ENCODE results near the gene KIFAP3.

The KIFAP3 gene

GRCh38 chr1:170001266-170001665 is 73.2 kb downstream of the KIFAP3 start:
- no peak for DNase-seq (ENCODE audit: low read depth, low spot score)
- H3K4me3 ChIP-seq (ENCODE audit: low read length) = no peak overlapping the region

GRCh38 chr1:169999761-170000160 is 74.7 kb downstream of the KIFAP3 start:
- no peak for DNase-seq (ENCODE audit: low read depth, low spot score)

GRCh38 chr1:169999331-169999741 is 75.2 kb downstream of the KIFAP3 start:
- no peak overlapping the region for H3K4me3 ChIP-seq (ENCODE audit: low read length)
- no peak for DNase-seq (ENCODE audit: low read depth, low spot score)

More at GRCh38 chr1:169999761-170000160, 74.7 kb downstream of the KIFAP3 start:
- H3K4me3 ChIP-seq (ENCODE audit: low read length) = no peak overlapping the region

GRCh38 chr1:169995993-169996392 is 78.5 kb downstream of the KIFAP3 start:
- H3K4me3 ChIP-seq (ENCODE audit: low read length) = no peak overlapping the region
- DNase-seq (ENCODE audit: low read depth, low spot score) = no peak

- no peak overlapping the region for H3K4me3 ChIP-seq (ENCODE audit: low read length)
- DNase-seq (ENCODE audit: low read depth, low spot score) = no peak
Observed at GRCh38 chr1:169989246-169989645, 85.2 kb downstream of the KIFAP3 start.

GRCh38 chr1:169985757-169986156 is 88.7 kb downstream of the KIFAP3 start:
- no peak for DNase-seq (ENCODE audit: low read depth, low spot score)
- no peak overlapping the region for H3K4me3 ChIP-seq (ENCODE audit: low read length)

GRCh38 chr1:169974067-169974466 is 100.4 kb downstream of the KIFAP3 start:
- DNase-seq (ENCODE audit: low read depth, low spot score) = no peak
- H3K4me3 ChIP-seq (ENCODE audit: low read length) = no peak overlapping the region

- no peak overlapping the region for H3K4me3 ChIP-seq (ENCODE audit: low read length)
- no peak for DNase-seq (ENCODE audit: low read depth, low spot score)
Observed at GRCh38 chr1:169970114-169970513, 104.4 kb downstream of the KIFAP3 start.

GRCh38 chr1:169968174-169968573 is 106.3 kb downstream of the KIFAP3 start:
- DNase-seq (ENCODE audit: low read depth, low spot score) = no peak
- H3K4me3 ChIP-seq (ENCODE audit: low read length) = no peak overlapping the region

GRCh38 chr1:169964206-169964605 is 110.3 kb downstream of the KIFAP3 start:
- no peak for DNase-seq (ENCODE audit: low read depth, low spot score)
- H3K4me3 ChIP-seq (ENCODE audit: low read length) = no peak overlapping the region

GRCh38 chr1:169959686-169960085 is 114.8 kb downstream of the KIFAP3 start:
- no peak overlapping the region for H3K4me3 ChIP-seq (ENCODE audit: low read length)
- no peak for DNase-seq (ENCODE audit: low read depth, low spot score)

- no peak overlapping the region for H3K4me3 ChIP-seq (ENCODE audit: low read length)
- no peak for DNase-seq (ENCODE audit: low read depth, low spot score)
Observed at GRCh38 chr1:169958987-169959386, 115.5 kb downstream of the KIFAP3 start.

- no peak for DNase-seq (ENCODE audit: low read depth, low spot score)
- H3K4me3 ChIP-seq (ENCODE audit: low read length) = no peak overlapping the region
Observed at GRCh38 chr1:169957884-169958283, 116.6 kb downstream of the KIFAP3 start.

- H3K4me3 ChIP-seq (ENCODE audit: low read length) = no peak overlapping the region
- DNase-seq (ENCODE audit: low read depth, low spot score) = no peak
Observed at GRCh38 chr1:169951108-169951507, 123.4 kb downstream of the KIFAP3 start.

GRCh38 chr1:169949139-169949538 is 125.4 kb downstream of the KIFAP3 start:
- H3K4me3 ChIP-seq (ENCODE audit: low read length) = no peak overlapping the region
- DNase-seq (ENCODE audit: low read depth, low spot score) = no peak

GRCh38 chr1:169946206-169946605 is 128.3 kb downstream of the KIFAP3 start:
- DNase-seq (ENCODE audit: low read depth, low spot score) = no peak
- H3K4me3 ChIP-seq (ENCODE audit: low read length) = no peak overlapping the region

GRCh38 chr1:169945181-169945580 is 129.3 kb downstream of the KIFAP3 start:
- no peak overlapping the region for H3K4me3 ChIP-seq (ENCODE audit: low read length)
- no peak for DNase-seq (ENCODE audit: low read depth, low spot score)

- DNase-seq (ENCODE audit: low read depth, low spot score) = no peak
Observed at GRCh38 chr1:169944621-169945020, 129.9 kb downstream of the KIFAP3 start.

GRCh38 chr1:169943963-169944526 is 130.4 kb downstream of the KIFAP3 start:
- no peak for DNase-seq (ENCODE audit: low read depth, low spot score)
- no peak overlapping the region for H3K4me3 ChIP-seq (ENCODE audit: low read length)

More at GRCh38 chr1:169944621-169945020, 129.9 kb downstream of the KIFAP3 start:
- H3K4me3 ChIP-seq (ENCODE audit: low read length) = no peak overlapping the region

GRCh38 chr1:169941982-169942830 is 132.3 kb downstream of the KIFAP3 start:
- DNase-seq (ENCODE audit: low read depth, low spot score) = no peak
- no peak overlapping the region for H3K4me3 ChIP-seq (ENCODE audit: low read length)

Data from Jurkat, Clone E6-1 (cell line).